ENCODE data around the gene NBAS. TPM values are rescaled to one million over a fixed set of nuclear protein-coding genes. Genes with fewer than 3 reads are reported as not detected.

Gene NBAS
- polyA plus RNA-seq, 1 donor (not counting 4 experiments of a cell fraction or from before 2014, with no cell fraction given) = 27.9 TPM

GRCh38 chr2:15556311-15556930 is 4.7 kb downstream of the NBAS start:
- H3K4me2 ChIP-seq (ENCODE audit: control insufficient read depth, extremely low read depth, insufficient read depth, low read depth, low read length) = no peak overlapping the region
- no peak for FAIRE-seq
- H2AFZ ChIP-seq (ENCODE audit: control insufficient read depth, low read length) = no peak overlapping the region
- H3K9me3 ChIP-seq (ENCODE audit: control insufficient read depth, low read depth, low read length) = no peaks in the 10 kb centered on the region
- no peak for TF ChIP-seq EZH2 (IDR thresholded peaks at IDR 0.05; ENCODE audit: low read length)
- TF ChIP-seq, protein P1, sequence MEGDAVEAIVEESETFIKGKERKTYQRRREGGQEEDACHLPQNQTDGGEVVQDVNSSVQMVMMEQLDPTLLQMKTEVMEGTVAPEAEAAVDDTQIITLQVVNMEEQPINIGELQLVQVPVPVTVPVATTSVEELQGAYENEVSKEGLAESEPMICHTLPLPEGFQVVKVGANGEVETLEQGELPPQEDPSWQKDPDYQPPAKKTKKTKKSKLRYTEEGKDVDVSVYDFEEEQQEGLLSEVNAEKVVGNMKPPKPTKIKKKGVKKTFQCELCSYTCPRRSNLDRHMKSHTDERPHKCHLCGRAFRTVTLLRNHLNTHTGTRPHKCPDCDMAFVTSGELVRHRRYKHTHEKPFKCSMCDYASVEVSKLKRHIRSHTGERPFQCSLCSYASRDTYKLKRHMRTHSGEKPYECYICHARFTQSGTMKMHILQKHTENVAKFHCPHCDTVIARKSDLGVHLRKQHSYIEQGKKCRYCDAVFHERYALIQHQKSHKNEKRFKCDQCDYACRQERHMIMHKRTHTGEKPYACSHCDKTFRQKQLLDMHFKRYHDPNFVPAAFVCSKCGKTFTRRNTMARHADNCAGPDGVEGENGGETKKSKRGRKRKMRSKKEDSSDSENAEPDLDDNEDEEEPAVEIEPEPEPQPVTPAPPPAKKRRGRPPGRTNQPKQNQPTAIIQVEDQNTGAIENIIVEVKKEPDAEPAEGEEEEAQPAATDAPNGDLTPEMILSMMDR (optimal IDR thresholded peaks at IDR 0.05 in 1 of 3, IDR thresholded peaks at IDR 0.05 in 1 of 3, conservative IDR thresholded peaks at IDR 0.05 in 1 of 3; ENCODE audit: extremely low read depth in 1 of 3, insufficient read depth in 2 of 3, low read length in 3 of 3) = no peak
- H3K27ac ChIP-seq (ENCODE audit: control insufficient read depth, insufficient read depth, low read length) = no peak overlapping the region
- DNase-seq (ENCODE audit: low read depth, low spot score) = no peak
- H3K4me1 ChIP-seq (ENCODE audit: control insufficient read depth, extremely low read depth, insufficient read depth, low read length) = peaks cover 18% of the 10 kb centered on the region
- H3K36me3 ChIP-seq (ENCODE audit: control insufficient read depth in 2 of 2, extremely low read depth in 1 of 2, insufficient read depth in 2 of 2, low read length in 2 of 2) = peaks cover 4 to 5% of the 10 kb centered on the region in 2 experiments
- H3K27me3 ChIP-seq (ENCODE audit: control insufficient read depth, extremely low read depth, insufficient read depth, low read length) = no peaks in the 10 kb centered on the region
- no peaks in the 10 kb centered on the region for H3K9me1 ChIP-seq (ENCODE audit: control insufficient read depth, extremely low read depth, insufficient read depth, low read length)
- H3K79me2 ChIP-seq (ENCODE audit: control insufficient read depth, insufficient read depth, low read length) = peaks cover 40% of the 10 kb centered on the region
- no peak overlapping the region for H3K4me3 ChIP-seq (ENCODE audit: control insufficient read depth in 2 of 3, extremely low read depth in 1 of 3, insufficient read depth in 2 of 3, low read depth in 1 of 3, low read length in 3 of 3)
- no peaks in the 10 kb centered on the region for H4K20me1 ChIP-seq (ENCODE audit: control insufficient read depth, extremely low read depth, insufficient read depth, low read length)
- H3K9ac ChIP-seq (ENCODE audit: control insufficient read depth, extremely low read depth, insufficient read depth, low read length) = no peak overlapping the region
- dilution Hi-C loops (cut with MboI; ENCODE audit: extremely low pct_ligation_motif_present, low sequenced_read_pairs) = no loop called here

GRCh38 chr2:15555760-15556193 is 5.4 kb downstream of the NBAS start:
- Histone ChIP-seq H2AFZ (ENCODE audit: control insufficient read depth, low read length) (no peak overlapping the region), H3K4me3 (ENCODE audit: control insufficient read depth in 2 of 3, extremely low read depth in 1 of 3, insufficient read depth in 2 of 3, low read depth in 1 of 3, low read length in 3 of 3) (no peak overlapping the region), H3K9me3 (ENCODE audit: control insufficient read depth, low read depth, low read length) (no peaks in the 10 kb centered on the region), H3K9ac (ENCODE audit: control insufficient read depth, extremely low read depth, insufficient read depth, low read length) (no peak overlapping the region), H3K79me2 (ENCODE audit: control insufficient read depth, insufficient read depth, low read length) (peaks cover 36% of the 10 kb centered on the region), H3K4me2 (ENCODE audit: control insufficient read depth, extremely low read depth, insufficient read depth, low read depth, low read length) (no peak overlapping the region), H3K4me1 (ENCODE audit: control insufficient read depth, extremely low read depth, insufficient read depth, low read length) (peaks cover 16% of the 10 kb centered on the region), H4K20me1 (ENCODE audit: control insufficient read depth, extremely low read depth, insufficient read depth, low read length) (no peaks in the 10 kb centered on the region), H3K27me3 (ENCODE audit: control insufficient read depth, extremely low read depth, insufficient read depth, low read length) (no peaks in the 10 kb centered on the region), H3K27ac (ENCODE audit: control insufficient read depth, insufficient read depth, low read length) (peak overlapping the region; percentile 0), H3K36me3 (ENCODE audit: control insufficient read depth in 2 of 2, extremely low read depth in 1 of 2, insufficient read depth in 2 of 2, low read length in 2 of 2) (peaks cover 4 to 5% of the 10 kb centered on the region in 2 experiments), H3K9me1 (ENCODE audit: control insufficient read depth, extremely low read depth, insufficient read depth, low read length) (no peaks in the 10 kb centered on the region)
- TF ChIP-seq, protein P1 (optimal IDR thresholded peaks at IDR 0.05 in 1 of 3, IDR thresholded peaks at IDR 0.05 in 1 of 3, conservative IDR thresholded peaks at IDR 0.05 in 1 of 3; ENCODE audit: extremely low read depth in 1 of 3, insufficient read depth in 2 of 3, low read length in 3 of 3) = no peak
- TF ChIP-seq EZH2 (IDR thresholded peaks at IDR 0.05; ENCODE audit: low read length) = no peak
- FAIRE-seq = no peak
- no peak for DNase-seq (ENCODE audit: low read depth, low spot score)
- dilution Hi-C loops (cut with MboI; ENCODE audit: extremely low pct_ligation_motif_present, low sequenced_read_pairs) = no loop called here

Data from keratinocyte (primary cell).